CD4-positive, alpha-beta T cell treated with Interleukin-6 at 100 ng/mL for 8 hours (primary cell): Measurements from ENCODE around the gene GRK2.

Source experiments
- DNase-seq: peaks from one replicate; pipeline ENCODE4 v3.0.0-alpha.2; 2020; ENCODE audit warnings: mixed read lengths, low spot score

Gene GRK2

GRCh38 chr11:67300756-67301312 lies 34.6 kb downstream of the GRK2 start:
- no peak for DNase-seq

DNA sequence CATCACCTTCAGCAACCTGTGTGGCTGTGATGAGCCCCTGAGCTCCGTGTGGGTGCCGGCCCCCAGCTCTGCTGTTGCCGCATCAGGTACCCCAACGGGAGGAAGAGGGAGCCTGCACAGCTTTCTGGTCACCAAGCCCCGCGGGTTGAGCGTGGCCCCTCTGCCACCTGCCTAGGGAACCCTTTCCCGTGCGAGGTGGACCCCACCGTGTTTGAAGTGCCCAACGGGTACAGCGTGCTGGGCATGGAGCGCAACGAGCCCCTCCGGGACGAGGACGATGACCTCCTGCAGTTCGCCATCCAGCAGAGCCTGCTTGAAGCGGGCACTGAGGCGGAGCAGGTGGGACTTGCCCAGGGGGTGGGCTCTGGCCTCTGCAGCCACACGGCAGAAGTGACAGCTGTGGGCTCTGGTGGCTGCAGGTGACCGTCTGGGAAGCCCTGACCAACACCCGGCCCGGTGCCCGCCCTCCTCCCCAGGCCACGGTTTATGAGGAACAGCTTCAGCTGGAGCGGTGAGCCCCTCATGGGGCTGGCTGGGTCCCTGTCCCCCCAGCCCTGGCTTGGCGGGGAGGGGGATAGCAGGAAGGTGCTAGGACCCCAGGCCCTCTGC lies 35.1 kb downstream of the GRK2 start:
- DNase-seq = no peak

GRCh38 chr11:67301951-67302516 lies 35.8 kb downstream of the GRK2 start:
- no peak for DNase-seq

DNA sequence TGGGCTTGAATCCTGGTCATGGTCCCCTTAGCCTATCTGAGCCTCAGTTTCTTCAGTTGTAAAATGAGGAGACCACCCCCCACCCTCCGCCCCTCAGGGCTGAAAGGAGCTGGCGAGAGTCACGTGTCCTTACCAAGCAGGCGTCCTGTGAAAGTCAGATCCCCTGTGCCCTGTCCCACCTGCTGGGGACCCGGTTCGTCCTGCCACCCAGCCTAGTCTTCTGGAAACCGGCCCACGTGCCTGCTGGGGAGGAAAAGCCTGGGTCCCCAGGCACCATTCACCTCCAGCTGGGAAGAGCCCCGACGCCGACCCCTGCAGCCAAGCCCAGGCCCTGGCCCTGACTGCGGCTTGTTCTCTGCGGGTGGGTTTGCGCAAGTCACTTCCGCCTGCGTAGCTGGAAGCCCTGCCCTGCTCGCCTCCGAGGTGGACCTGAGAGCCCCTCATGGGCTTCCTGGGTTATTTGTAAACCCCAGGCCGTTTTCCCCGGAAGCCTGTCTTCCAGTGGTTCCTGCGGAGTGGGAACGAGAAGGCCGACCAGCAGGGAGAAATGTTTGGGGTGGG lies 36.4 kb downstream of the GRK2 start:
- no peak for DNase-seq

DNA sequence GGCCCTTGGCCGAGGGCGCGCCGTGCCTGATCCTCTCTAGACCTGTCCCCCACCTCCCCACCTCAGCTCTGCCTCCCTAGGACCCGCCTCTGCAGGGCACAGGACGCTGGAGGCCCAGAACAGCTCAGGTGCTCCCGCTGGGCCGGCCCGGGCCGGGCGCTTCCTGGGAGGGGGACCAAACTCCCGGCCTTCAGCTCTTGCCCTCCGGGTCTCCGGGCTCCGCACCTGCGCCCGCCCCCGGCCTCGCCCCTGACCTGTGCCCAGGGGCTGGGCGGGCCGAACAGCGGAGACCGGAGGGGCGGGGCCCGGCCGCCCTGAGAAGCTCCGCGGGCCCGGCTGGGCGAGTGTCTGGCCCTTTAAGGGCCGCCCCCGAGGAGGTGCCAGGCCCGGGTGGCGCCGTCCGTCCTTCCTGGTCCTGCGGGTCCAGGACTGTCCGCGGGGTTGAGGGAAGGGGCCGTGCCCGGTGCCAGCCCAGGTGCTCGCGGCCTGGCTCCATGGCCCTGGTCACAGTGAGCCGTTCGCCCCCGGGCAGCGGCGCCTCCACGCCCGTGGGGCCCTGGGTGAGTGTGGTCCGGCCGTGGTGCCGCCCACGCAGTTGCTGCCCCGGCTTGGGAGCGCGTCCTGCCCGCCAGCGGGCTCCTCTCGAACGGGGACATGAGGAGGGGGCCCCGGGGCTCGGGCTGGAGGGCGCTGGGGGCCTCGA lies 37.0 kb downstream of the GRK2 start, which contains the start of gene SSH3:
Gene SSH3, plus strand, starts transcription at position 399 of the 703 bp plus-strand sequence. Its CDS starts 96 bp downstream, at position 495.
- DNase-seq = peak; percentile 27

DNA sequence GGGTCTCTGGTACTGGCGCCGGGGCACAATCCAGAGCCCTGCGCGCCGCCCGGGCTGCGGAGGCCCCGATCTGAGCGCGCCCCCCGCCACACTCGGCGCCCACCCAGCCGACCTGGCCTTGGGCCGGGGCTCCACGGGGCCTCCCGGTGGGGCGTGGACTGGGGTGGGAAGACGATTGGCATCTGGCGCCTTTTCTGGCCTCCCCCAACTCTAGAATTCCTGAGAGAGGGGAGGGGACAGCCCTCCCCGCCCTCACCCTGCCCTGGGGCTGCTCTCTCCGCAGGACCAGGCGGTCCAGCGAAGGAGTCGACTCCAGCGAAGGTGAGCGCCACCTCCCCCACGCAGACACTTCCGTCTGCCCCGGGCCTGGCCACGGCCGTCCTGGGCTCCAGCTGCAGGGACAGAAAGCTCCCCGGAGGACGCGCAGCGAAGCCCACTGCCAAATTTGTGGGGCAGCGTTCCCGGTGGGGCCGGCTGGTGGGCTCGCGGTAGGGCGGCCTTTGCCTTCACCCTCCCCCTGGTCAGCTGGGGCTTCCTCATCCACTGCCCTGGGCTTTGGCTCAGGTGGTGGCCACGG lies 37.6 kb downstream of the GRK2 start:
- no peak for DNase-seq

DNA sequence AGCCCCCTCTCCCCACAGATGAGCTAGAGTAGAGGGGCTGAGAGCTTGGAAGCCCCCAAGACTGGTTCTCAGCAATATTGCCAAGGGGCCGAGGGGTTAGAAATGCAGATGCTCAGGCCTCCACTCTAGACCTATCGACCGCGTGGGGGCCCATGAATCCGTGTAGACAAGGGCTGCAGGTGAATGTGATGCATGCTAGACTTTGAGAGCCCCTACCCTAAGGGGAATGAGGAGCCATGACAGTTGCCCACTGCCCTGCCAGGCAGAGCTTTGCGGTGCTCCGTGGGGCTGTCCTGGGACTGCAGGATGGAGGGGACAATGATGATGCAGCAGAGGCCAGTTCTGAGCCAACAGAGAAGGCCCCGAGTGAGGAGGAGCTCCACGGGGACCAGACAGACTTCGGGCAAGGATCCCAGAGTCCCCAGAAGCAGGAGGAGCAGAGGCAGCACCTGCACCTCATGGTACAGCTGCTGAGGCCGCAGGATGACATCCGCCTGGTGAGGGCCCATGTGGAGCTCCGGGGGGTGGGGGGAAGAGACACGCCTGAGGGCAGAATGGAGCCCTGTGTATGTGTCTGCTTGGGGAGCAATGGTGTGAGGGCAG lies 38.3 kb downstream of the GRK2 start:
- DNase-seq = no peak

DNA sequence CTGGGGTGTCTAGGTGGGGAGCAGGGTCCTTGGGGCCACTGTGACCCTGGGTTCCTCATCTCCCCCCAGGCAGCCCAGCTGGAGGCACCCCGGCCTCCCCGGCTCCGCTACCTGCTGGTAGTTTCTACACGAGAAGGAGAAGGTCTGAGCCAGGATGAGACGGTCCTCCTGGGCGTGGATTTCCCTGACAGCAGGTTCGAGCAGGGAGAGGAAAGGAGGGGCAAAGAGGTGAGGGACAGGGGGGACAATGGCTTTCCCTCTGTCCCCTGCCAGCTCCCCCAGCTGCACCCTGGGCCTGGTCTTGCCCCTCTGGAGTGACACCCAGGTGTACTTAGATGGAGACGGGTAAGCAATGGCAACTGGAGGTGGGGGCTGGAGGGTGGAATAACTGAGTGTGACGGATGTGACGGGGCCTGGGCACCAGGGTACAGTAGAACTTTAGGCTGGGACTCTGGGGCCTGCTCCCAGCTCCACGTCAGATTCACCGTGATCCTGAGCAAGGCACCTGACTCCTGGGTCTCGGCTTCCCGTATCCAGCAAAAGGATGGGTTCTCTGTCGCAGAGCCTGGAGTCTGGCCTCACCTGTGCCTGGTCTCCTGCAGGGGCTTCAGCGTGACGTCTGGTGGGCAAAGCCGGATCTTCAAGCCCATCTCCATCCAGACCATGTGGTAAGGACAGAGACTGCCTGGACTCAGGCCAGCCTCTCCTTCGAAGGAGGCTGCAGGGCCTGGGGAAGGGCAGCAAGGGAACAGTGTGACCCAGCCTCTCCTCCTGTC lies 40.7 kb downstream of the GRK2 start:
- DNase-seq = no peak

- DNase-seq = no peak
These were observed 41.3 kb downstream of the GRK2 start for GRCh38 chr11:67307545-67308001.

GRCh38 chr11:67308031-67308866 lies 42.0 kb downstream of the GRK2 start:
- DNase-seq = no peak

GRCh38 chr11:67309166-67309565 lies 42.9 kb downstream of the GRK2 start:
- DNase-seq = no peak

DNA sequence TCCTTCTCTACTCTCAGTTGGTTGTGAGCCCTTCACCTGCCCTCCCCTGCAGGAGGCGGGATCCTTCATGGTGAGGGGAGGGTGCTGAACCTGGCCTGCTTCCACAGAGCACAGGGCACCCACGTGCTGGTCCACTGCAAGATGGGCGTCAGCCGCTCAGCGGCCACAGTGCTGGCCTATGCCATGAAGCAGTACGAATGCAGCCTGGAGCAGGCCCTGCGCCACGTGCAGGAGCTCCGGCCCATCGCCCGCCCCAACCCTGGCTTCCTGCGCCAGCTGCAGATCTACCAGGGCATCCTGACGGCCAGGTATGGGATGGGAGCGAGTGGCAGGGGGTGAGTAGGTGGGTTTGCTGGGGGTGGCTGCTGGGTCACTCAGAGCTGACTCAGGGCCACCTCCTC lies 43.4 kb downstream of the GRK2 start:
- no peak for DNase-seq

DNA sequence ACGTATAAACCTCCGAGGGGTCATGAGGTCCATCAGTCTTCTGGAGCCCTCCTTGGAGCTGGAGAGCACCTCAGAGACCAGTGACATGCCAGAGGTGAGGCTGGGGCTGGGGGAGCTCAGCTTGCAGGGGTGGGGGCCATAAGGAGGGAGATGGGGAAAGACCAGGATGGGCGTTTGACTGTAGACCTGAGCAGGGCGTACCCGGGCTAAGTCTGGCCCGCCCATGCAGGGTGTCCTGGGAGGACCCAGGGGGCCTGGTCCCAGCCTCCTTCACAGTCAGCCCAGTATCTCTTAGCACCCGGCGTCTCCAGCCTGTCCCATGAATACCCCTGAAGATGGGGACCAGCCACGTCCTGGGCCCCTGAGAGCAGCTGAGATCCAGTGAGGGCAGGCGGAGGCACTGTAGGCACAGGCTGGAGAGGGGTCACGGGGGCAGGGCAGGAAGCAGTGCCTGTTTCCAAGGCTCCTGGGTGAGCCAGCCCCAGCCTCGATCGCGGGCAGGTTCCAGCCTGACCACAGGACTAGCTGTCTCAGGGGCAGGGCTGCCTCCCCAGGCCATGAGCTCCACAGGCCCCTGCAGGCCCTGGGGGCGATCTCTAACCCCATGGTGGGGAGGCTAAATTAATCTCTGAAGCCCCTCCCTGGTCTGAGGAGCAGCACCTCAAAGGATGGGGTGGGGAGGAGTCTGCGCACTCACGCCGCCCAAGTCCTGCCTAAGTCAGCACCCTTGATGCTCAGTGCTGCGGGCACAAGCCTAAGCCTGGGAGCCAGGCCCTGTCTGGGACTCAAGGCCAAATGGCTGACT lies 44.2 kb downstream of the GRK2 start:
- DNase-seq = no peak

DNA sequence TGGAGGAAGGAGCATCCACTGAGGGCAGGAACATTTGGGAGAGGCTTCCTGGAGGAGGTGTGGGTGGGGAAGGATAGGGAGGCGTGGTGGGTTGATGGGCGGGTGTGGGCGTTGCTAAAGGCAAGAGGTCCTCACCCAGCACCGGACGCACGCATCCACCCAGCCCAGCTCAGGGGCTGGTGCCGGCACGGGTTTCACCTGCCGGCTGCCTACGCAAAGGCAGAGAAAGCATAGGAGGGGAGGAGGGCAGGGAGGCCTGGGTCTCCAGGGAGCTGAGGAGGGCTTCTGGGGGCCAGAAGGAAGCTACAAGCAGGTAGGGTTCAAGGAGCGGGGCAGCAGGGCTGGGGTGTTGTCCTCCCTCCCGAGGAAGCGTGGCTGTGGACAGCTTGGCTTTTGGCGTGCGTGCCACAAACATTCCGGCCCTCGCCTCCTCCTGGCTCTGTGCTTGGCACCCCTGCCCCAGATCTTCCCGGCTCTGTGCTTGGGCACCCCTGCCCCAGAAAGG lies 44.8 kb downstream of the GRK2 start:
- DNase-seq = no peak

GRCh38 chr11:67311556-67312082 lies 45.3 kb downstream of the GRK2 start:
- no peak for DNase-seq

- peak; percentile 50 for DNase-seq
These were observed 46.1 kb downstream of the GRK2 start for GRCh38 chr11:67312187-67313021.

- DNase-seq = no peak
These were observed 47.0 kb downstream of the GRK2 start for GRCh38 chr11:67313125-67313890.
